ENCODE measurements around the gene SH2D1B.
"Not testable (repeated sequence)": the region's sequence is repeated elsewhere in the genome, so short reads cannot be mapped to it uniquely, and the experiment has no call there.

GRCh38 chr1:162432977-162433713 is 21.2 kb upstream of the SH2D1B start:
- not testable (repeated sequence) for TF ChIP-seq EZH2phosphoT487 (IDR thresholded peaks at IDR 0.05; ENCODE audit: borderline replicate concordance, low read length); EZH2 (IDR thresholded peaks at IDR 0.05; ENCODE audit: low read length, unreplicated experiment)
- TF ChIP-seq, protein P1, sequence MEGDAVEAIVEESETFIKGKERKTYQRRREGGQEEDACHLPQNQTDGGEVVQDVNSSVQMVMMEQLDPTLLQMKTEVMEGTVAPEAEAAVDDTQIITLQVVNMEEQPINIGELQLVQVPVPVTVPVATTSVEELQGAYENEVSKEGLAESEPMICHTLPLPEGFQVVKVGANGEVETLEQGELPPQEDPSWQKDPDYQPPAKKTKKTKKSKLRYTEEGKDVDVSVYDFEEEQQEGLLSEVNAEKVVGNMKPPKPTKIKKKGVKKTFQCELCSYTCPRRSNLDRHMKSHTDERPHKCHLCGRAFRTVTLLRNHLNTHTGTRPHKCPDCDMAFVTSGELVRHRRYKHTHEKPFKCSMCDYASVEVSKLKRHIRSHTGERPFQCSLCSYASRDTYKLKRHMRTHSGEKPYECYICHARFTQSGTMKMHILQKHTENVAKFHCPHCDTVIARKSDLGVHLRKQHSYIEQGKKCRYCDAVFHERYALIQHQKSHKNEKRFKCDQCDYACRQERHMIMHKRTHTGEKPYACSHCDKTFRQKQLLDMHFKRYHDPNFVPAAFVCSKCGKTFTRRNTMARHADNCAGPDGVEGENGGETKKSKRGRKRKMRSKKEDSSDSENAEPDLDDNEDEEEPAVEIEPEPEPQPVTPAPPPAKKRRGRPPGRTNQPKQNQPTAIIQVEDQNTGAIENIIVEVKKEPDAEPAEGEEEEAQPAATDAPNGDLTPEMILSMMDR (conservative IDR thresholded peaks at IDR 0.05; ENCODE audit: low read depth, low read length), result not testable (repeated sequence)
